ENCODE measurements around the gene SVOP.

DNA sequence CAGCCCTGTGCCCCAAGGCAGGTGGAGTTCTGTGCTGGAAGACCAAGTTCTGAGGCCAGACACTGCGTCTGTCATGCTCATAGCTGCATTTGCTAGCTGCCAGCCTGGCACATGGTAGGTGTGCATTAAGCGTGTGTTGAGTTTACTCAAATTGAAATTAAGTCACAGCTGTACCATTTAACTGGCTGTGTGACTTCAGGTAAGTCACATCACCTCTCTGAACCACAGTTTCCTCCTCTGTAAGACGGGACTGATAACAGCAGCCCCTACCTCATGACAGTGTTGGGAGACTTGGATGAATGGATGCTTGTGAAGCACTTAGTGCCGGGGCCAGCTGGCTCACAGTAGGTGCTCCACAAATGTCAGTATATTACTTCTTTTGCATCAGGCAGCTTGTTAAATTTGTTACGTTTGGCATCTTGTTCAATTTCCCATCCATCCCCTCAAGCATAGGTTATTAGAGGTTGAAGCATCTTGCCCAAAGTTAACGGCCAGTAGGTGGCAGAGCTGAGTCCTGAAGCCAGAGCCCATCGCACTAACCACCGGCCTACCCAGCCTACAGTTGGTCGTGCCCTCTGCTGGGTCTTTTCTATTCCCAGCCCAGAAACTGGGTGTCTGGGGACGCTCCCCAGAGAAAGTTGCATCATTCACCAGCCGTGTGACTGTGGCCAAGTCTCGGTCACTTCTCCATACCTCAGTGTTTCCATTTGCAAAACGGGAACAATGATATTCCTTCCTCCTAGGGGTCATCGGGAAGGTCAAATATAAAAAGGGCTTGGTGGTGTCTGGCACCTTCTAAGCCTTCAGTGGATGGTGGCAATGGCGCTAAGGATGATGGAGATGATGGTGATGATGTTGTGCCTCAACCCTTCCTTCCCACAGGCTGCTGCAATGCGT, 136.5 kb downstream of the SVOP start:
- TF ChIP-seq, protein P1, sequence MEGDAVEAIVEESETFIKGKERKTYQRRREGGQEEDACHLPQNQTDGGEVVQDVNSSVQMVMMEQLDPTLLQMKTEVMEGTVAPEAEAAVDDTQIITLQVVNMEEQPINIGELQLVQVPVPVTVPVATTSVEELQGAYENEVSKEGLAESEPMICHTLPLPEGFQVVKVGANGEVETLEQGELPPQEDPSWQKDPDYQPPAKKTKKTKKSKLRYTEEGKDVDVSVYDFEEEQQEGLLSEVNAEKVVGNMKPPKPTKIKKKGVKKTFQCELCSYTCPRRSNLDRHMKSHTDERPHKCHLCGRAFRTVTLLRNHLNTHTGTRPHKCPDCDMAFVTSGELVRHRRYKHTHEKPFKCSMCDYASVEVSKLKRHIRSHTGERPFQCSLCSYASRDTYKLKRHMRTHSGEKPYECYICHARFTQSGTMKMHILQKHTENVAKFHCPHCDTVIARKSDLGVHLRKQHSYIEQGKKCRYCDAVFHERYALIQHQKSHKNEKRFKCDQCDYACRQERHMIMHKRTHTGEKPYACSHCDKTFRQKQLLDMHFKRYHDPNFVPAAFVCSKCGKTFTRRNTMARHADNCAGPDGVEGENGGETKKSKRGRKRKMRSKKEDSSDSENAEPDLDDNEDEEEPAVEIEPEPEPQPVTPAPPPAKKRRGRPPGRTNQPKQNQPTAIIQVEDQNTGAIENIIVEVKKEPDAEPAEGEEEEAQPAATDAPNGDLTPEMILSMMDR (IDR thresholded peaks at IDR 0.05) = peak; percentile 17 to 59 (median 52)
- TF ChIP-seq POLR2A (IDR thresholded peaks at IDR 0.05) = no peak

All from body of pancreas (tissue), 4 donors.